ENCODE data around the gene VILL.
A peak's percentile ranks its signal among the peaks of the same experiment; 100 is the strongest.
"Not testable (repeated sequence)": the region's sequence is repeated elsewhere in the genome, so short reads cannot be mapped to it uniquely, and the experiment has no call there.

Gene VILL

DNA sequence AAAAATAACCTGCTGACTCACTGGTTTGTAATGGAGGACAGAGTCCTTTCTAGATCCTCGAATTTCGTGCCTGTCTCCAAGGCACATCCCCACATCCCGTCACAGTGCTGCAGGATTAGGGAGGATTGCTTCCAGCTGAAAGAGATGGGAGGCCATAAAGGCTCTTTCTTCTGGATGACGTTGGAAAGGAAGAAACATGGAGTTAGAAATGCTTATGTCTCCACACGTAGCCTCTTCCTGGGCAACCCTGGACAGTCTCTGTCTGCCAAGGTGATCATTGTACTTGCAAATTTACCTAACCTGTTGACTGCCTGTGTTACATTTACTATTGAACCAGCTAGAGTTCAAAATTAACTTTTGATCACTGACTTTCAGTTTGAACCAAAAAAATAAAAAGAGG lies 27.6 kb upstream of the VILL start:
- DNase-seq (ENCODE audit: low read depth in 1 of 2, low spot score in 1 of 2) = no peak

DNA sequence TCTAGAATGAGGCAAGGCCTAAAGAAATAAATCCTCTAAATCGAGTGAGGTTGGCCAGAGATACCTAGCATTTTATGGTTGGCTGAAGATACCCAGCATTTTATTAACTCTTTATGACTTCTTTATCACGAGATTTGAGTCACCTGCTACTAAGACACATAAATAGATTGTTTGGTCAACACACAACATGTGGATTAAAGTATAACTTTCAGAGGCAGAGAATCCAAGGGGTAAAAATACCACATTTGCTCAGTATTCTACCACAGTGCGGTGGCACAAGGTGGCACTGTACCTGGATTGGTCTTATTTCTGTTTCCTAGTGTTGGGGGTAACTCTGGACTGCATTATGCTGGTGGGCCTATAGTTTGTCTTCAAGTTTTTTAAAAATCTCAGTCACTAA lies 27.0 kb upstream of the VILL start:
- DNase-seq (ENCODE audit: low read depth in 1 of 2, low spot score in 1 of 2) = no peak

DNA sequence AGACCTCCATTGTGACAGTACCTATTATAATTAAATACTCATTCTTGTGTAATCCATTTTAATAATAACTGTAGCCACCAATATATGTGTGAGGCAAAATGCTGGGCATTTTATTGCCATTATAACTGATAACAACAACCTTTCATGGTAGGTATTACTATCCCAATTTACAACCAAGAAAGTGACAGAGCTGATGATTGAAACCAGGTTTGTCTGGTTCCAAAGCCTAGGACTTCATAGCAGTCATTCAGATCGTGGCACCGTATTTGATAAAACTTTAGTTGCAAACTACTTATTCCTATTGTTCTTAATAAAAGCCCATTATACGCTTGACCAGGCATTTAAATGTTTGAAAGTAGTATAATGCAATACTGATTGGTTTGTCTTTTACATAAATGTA lies 26.4 kb upstream of the VILL start:
- DNase-seq (ENCODE audit: low read depth in 1 of 2, low spot score in 1 of 2) = no peak

DNA sequence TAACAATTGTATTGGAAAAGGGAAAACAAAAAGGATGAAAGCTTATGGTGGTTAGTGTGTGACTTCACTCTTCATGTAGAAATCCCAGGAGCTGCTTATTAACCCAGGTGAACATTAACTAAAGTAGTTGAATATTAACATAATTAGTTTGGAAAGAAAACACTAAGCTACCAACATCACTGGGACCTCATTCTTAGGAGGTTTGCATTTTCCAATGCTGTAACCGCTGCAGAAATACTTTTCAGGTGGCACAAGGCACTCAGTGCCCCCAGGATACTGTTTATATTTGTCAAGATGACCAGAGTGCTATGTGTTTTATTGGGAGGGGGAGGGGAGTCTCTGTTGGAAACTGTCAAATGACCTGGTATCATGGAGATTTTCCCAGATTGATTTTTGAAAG lies 25.9 kb upstream of the VILL start:
- DNase-seq (ENCODE audit: low read depth in 1 of 2, low spot score in 1 of 2) = no peak

DNA sequence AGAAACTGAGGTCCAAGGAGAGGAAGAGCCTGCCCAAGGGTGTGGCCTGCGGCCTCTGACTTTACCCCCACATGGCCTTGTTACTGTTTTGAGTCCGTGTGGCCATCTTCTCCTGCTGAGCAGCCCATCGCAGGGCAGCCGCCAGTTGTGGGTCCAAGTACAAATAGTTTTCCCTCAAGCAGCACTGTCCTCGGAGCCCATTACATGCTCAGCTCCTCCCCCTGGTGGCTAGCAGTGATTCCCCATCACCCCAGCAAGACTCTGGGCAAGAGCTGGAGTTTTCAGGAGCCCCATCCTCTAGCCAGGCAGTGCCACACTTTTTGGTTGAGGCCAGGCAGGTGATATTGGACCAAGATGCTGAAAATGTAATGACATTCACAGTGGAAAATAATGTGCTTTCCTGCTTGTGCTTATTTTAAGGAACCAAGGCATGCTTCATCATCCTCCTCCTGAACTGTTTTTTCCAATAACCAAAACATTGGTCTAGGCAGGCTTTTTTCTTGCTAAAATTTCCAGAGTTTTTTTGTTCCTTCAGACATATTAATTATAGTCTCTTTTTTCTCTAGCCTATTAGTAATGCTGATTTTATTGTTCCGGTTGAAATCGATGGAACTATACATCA lies 23.2 kb upstream of the VILL start:
- DNase-seq (ENCODE audit: low read depth in 1 of 2, low spot score in 1 of 2) = peak; percentile 23 to 29

DNA sequence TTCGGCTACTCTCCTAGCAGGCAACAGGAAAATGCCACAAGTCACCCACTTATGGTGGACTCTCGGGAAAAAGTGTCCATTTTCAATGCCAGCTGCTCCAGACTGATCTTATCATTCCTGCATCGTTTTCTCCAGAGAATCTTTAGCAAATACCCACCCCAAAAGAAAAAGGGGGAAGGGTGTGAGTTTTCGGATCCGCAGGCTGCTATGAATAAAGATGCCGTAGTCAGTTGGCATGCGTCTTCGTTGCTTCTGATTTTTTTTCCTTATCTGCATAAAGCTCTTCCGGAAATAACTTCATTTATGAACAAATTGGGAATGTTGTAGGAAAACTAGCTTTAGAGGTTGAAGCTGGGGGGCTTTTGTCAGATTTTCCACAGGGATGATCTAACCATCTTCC lies 22.4 kb upstream of the VILL start:
- DNase-seq (ENCODE audit: low read depth in 1 of 2, low spot score in 1 of 2) = no peak

DNA sequence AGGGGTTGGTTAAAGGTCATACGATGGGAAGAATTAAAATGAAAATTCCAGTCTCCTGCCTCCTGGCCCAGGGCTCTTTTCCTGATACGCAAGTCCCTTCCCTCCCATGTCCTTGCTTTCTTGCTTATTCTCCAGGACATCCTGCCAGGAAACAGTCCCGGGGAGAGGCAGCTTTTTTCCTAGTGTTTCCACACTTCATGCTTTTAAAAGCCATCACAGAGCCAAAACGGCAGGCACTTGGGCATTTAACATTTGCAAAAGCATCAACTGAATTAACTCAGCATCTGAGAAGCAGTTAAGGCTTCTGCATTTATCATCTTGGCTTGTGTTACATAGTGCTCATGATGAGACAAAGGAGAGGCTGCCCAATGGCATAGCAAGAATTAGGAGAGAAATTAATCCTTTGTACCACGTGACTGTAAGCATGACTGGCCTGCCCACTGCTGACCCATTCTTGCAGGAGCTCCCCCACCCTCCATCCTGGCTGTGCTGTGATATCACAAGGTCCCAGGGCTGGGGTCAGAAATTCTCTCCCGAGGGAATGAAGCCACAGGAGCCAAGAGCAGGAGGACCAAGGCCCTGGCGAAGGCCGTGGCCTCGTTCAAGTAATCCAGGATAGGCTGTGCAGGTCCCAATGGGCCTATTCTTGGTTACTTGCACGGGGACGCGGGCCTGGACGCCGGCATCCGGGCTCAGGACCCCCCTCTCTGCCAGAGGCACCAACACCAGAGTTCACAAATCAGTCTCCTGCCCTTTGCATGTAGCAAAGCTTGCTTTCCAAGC lies 21.6 kb upstream of the VILL start:
- DNase-seq (ENCODE audit: low read depth in 1 of 2, low spot score in 1 of 2) = no peak

DNA sequence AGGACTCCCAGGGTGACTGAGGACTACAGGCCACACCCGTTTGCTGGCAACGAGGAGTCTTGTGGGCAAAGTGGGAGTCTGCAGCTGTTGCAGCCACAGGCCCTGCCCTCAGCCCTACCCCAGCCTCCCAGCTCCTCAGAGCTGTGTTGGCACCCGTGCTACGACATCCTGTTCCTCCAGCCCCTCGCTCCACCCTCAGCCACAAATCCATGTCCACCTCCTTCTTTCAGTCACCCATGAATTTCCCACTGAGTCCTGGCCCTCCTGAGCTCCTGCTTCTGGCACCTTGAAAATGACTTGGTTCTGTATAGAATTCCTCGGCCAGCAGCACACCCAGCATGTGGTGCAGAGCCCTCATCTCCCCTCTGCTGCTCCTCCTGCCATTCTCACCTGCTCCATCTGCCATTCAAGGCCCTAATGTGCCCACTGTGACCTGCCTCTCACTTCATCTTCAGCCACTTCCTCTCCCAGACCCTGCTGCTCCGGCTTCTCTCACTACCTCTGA lies 20.9 kb upstream of the VILL start:
- DNase-seq (ENCODE audit: low read depth in 1 of 2, low spot score in 1 of 2) = no peak

DNA sequence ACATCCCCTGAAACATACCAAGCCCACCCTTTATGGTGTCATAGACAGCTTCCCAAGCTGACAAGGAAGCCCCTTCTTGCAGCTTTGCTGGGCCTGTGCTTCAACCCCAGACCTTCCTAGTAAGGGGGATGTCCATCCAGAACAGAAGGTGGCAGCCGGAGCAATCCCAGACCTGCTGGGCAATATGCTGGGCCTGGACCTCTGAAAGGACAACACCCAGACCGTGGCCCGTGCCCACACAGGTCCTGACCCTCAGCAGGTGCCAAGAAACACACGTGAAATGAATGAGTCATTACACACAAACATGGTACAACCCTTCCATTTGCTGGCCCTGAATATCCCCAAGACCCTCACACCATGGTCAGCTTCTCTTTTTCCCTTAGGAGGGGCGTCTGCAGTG lies 19.8 kb upstream of the VILL start:
- no peak for DNase-seq (ENCODE audit: low read depth in 1 of 2, low spot score in 1 of 2)

DNA sequence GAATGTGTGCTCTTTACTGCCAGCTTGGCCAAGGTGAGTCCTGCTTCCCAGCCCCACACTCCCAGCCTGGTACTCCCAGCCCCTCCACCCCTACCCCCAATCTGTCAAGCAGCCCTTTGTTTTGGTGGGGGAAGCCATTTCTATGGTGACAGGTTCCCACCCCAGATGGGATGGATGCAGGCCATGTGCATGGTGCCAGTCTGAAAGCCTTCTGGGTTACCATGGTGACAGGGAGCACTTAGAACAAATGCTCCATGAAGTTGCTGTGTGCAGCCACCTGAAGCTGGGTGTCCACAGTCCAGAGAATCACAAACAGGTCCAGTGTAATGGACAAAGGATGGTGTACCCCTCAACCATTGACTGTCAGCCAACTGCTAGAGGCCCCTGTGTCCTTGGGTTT lies 19.1 kb upstream of the VILL start:
- no peak for DNase-seq (ENCODE audit: low read depth in 1 of 2, low spot score in 1 of 2)

DNA sequence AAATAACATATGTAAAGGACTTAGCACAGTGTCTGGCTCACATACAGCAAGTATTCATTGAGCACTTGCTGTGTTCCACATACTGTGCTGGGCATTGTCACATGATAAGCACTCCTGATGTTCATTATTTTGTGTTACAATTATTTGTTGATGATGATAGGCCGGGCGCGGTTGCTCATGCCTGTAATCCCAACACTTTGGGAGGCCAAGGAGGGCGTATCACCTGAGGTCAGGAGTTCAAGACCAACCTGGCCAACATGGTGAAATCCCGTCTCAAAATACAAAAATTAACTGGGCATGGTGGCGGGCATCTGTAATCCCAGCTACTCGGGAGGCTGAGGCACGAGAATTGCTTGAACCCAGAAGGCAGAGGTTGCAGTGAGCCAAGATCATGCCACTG lies 18.5 kb upstream of the VILL start:
- DNase-seq (ENCODE audit: low read depth in 1 of 2, low spot score in 1 of 2) = not testable (repeated sequence)

DNA sequence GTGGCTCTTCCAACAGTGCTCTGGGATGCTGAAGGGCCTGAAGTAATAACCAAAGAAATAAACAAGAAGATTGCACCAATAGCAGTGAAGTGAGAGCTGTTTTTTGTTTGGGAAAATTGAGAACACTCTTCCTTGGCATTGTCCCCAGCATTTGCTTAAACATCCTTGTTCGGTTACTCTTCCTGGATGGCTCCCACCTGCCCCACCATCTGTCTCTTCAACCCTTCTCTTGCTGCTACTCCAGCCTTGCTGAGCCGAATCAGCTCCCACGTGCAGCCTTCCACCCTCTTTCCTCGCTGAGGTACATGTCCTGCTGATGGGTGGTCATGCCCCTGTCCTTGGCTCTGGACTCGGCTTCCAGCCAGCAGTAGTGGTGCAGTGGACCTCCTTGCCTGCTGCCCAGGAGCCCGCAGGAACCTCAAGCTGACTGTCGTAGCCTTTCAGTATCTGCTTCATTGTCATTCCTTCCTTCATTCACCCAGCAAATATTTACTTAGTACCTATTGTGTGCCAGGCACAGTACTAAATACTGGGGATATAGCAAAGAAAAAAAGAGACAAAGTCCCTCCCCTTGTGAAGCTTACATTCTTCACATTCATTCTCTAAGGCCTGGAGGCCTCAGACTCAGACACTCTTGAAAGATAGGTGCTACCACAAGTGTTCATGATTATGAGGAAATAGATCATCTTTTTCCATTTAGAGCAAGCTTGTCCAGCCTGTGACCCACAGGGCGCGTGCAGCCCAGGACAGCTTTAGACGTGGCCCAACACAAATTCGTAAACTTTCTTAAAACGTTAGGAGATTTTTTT lies 17.1 kb upstream of the VILL start:
- no peak for DNase-seq (ENCODE audit: low read depth in 1 of 2, low spot score in 1 of 2)

DNA sequence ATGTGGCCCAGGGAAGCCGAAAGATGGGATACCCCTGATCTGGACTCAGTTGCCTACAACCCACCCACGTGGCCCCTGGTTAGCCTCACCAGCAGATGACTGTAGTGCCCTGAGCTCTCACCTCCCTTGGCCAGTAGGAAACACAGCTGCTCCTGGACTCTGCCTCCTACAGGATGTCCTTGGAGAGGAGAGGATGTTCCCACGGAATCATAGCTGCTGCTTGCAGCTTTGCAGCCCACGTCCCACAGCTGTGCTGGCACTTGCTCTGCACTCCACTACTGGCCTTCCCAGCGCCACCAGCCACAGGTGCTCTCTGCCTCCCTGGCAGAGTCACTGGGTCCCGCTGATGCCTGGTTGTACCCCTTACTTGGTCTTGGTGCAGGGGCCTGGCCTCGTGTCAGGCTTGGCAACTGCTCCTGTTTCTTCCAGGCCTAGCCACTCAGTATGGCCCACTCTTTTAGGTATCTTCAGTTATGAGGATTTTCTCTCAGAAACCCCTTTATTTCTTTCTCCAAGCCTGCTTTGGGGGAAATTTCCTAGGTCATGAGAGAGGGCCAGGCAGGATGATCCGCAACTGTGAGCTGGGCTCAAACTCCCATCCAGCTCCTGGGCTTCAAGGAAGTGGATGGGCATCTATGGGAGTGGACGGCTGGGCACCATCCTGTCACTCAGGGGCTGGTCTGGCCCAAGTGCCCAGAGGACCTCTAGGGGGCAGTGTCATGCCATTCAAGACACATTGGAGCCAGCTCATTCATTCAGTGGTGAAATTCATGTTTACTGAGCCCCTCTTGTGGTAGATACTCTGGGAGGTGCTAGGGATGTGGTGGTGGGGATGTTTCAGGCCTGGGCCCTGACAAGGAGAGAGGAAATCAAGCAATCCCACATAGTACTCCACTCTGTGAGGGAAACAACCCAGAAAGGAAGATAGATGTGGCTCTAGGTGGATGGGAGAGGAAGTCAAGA lies 16.2 kb upstream of the VILL start:
- peak; percentile 40 to 44 for DNase-seq (ENCODE audit: low read depth in 1 of 2, low spot score in 1 of 2)

DNA sequence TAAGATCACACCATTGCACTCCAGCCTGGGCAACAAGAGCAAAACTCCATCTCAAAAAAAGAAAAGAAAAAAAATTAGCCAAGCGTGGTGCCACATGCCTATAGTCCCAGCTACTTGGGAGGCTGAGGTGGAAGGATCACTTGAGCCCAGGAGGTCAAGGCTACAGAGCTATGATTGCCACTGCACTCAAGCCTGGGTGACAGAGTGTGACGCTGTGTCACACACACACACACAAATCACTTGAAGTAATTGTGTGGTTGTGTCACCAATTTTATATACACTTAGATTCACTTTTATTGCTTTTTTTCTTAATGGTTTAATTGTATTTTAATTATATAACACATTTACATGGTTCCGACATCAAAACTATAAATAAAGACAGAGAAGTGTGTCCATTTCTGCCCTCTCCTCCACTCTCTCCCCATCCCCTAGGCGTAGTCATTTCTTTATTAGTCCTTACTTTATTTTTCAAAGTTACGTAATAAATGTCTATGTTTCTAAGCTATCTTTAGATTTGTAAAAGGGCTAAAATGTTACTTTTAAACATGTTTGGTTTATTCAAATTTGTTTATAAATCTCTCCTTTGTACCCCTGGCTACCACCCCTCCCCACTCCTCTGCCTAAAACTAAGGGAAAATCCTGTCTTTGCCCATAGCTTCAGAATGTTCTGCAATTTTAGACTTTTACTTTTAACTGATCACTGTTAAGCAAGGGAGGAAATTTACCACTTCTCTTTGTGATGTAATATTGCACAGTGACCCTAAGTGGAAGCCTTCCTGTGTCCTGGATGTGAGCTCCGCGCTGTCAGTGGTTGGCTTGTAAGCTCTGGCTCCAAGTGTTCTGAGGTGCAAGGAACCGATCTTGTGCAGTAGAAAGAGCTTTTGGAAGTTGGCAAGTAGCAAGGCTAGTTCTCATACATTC lies 10.8 kb upstream of the VILL start:
- no peak for DNase-seq (ENCODE audit: low read depth in 1 of 2, low spot score in 1 of 2)

DNA sequence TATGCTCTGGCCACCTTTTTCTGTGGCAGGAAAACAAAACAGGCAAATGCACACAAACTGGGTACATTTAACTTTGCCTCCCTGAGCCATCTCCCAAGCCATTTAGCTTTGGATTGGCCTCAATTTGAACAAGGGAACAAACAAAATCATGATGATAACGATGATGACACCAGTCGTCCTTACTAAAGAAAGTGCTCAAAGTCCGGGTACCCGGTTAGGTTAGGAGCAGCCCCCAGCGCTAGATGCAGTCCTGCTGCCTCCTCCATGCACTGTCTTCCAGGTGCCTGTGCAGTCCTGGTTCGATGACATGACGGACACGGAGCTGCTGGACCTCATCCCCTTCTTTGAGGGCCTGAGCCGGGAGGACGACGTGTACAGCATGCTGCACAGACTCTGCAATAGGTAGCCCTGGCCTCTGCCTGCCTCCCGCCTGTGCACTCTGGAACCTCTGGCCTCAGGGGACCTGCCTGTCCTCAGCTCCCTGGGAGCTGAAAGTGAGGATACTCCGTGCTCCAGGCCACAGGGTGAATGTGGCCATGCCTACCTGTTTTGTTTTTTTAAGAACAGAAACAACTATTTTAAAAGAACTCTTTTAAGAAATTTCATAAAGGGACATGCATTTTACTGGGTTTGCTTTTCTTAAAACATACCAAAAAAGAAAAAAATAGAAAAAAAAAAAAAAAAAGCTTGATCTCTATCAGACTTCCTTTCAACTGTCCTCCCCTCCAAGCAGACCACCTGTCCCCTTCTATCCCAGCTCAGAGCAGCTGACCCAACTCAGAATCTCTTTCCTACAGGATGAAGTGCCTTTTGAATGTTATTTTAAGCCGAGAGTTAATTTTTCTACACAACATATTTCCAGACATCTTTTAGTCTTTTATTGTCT lies 9.9 kb upstream of the VILL start:
- DNase-seq (ENCODE audit: low read depth in 1 of 2, low spot score in 1 of 2) = no peak

DNA sequence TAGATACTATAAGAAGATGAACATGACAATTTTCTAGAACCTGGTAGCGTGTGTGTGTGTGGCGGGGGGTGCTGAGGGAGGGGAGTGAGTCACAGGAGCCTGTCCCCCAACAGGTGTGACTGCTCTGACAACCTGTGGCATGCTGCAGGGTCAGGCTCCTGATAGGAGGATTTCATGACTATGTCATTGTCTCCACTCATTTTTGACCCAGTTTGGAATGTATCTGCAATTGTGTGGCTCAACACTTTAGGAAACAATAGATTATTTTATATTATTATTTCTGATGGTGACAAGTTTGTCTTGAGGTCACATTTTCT lies 9.3 kb upstream of the VILL start:
- no peak for DNase-seq (ENCODE audit: low read depth in 1 of 2, low spot score in 1 of 2)

DNA sequence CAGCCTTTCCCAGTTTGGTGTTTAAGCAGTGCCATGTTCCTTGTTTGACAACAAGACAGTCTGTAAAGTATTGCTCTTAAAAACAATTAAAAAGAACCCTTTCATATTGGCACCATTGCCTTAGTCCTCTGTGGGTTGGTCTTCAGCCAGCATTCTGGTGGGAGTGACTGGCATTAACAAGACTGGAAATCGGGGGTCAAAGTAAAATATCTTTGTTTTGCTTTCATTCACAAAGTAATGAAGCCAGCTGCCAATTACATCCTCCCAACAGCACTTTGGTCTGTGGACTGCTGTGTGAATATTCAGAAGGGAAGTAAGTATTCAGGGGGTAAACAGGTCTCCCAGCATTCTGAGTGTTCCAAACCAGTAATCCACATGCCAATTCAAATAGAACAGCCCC lies 8.3 kb upstream of the VILL start:
- DNase-seq (ENCODE audit: low read depth in 1 of 2, low spot score in 1 of 2) = no peak

DNA sequence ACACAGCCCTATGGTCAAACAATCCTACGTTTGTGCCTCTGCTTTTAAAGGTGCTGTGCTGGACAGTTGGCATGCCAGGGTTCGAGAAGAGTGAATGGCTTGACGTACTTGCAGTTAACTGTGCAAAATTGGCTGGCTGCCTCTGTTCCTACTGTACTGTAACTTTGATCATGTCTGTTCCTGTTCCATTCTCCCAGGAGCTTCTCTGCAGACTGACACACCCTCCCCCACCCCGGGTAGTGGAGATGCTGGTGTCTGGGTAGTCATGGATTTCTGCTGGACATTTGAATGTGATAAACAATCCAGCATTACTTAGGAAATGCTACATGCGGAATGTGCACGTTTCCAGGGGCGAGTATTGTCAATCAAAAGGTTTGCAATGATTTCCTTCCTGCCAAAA lies 6.5 kb upstream of the VILL start:
- DNase-seq (ENCODE audit: low read depth in 1 of 2, low spot score in 1 of 2) = no peak

DNA sequence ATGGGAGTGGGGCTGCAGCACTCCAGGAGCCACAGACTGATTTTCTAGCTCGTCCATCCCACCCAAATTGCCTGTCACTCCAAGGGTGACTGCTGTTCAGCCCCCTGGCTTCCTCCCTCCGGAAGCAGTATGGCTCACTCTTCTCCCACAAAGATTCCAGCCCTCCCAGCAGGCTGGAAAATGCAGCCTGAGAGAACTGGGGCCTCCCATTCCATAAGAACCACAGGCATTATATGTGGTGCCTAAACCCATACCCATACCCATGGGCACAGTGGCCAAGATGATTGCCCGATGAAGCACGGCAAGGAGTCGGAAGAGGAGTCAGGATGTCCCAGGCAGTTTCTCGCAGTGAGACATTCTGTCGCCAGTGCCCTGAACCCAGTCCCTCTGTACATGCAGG lies 6.0 kb upstream of the VILL start:
- DNase-seq (ENCODE audit: low read depth in 1 of 2, low spot score in 1 of 2) = no peak

Data from activated T-helper 1 cell treated with anti-CD3 and anti-CD28 coated beads, Interleukin-2, amount 50 U/mL, for 16 hours (primary cell).